GM23248 (cell line): ENCODE measurements around the gene ZNF234. TPM values are rescaled to one million over a fixed set of nuclear protein-coding genes. Genes with fewer than 3 reads are reported as not detected.
A peak's percentile ranks its signal among the peaks of the same experiment; 100 is the strongest.
"Not testable (repeated sequence)": the region's sequence is repeated elsewhere in the genome, so short reads cannot be mapped to it uniquely, and the experiment has no call there.

Experiments
- DNase-seq: peaks from one replicate; pipeline ENCODE4 v3.0.0-alpha.2; 2015
- H2AFZ ChIP-seq: fragments of 200-600 bp; sonication (generic); 2 replicates; pipeline ENCODE4 v1.6.1; 2016; ENCODE audit warnings: antibody characterized with exemption
- H3F3A ChIP-seq: fragments of 200-600 bp; sonication (generic); 2 replicates; pipeline ENCODE4 v1.6.1; 2016; ENCODE audit warnings: mild to moderate bottlenecking, antibody characterized with exemption, mixed run types; ENCODE audit not compliant: insufficient read depth
- H3K27ac ChIP-seq: fragments of 200-600 bp; sonication (generic); 2 replicates; pipeline ENCODE4 v1.5.1; 2016; ENCODE audit warnings: mild to moderate bottlenecking
- H3K27me3 ChIP-seq: fragments of 200-600 bp; sonication (generic); replicated peaks from 2 replicates; pipeline ENCODE4 v1.6.1; 2016; ENCODE audit warnings: mild to moderate bottlenecking; ENCODE audit not compliant: insufficient read depth
- H3K36me3 ChIP-seq: fragments of 200-600 bp; sonication (generic); 2 replicates; pipeline ENCODE4 v1.6.1; 2016; ENCODE audit warnings: low read depth, mild to moderate bottlenecking
- H3K4me1 ChIP-seq: fragments of 200-600 bp; sonication (generic); 2 replicates; pipeline ENCODE4 v1.6.1; 2016; ENCODE audit warnings: mild to moderate bottlenecking; ENCODE audit not compliant: insufficient read depth
- H3K4me2 ChIP-seq: fragments of 200-600 bp; sonication (generic); one replicate; pipeline ENCODE4 v1.6.1; 2016; ENCODE audit warnings: mild to moderate bottlenecking; ENCODE audit not compliant: unreplicated experiment
- H3K4me3 ChIP-seq: fragments of 200-600 bp; sonication (generic); 2 replicates; pipeline ENCODE4 v1.5.1; 2016; ENCODE audit warnings: mild to moderate bottlenecking
- H3K79me2 ChIP-seq: fragments of 200-600 bp; sonication (generic); 2 replicates; pipeline ENCODE4 v1.6.1; 2016; ENCODE audit warnings: mild to moderate bottlenecking; ENCODE audit not compliant: insufficient read depth
- H3K9ac ChIP-seq: fragments of 200-600 bp; sonication (generic); 2 replicates; pipeline ENCODE4 v1.6.1; 2016; ENCODE audit warnings: mild to moderate bottlenecking
- H3K9me2 ChIP-seq: fragments of 200-600 bp; sonication (generic); 2 replicates; pipeline ENCODE4 v1.6.1; 2016; ENCODE audit warnings: mixed run types, mild to moderate bottlenecking, moderate library complexity; ENCODE audit not compliant: insufficient read depth
- H3K9me3 ChIP-seq: fragments of 200-600 bp; sonication (generic); one replicate; pipeline ENCODE4 v1.6.1; 2017; ENCODE audit warnings: low read depth
- H4K20me1 ChIP-seq: fragments of 200-600 bp; sonication (generic); 2 replicates; pipeline ENCODE4 v1.6.0; 2016; ENCODE audit not compliant: insufficient read depth
- EZH2 ChIP-seq: fragments of 200-600 bp; sonication (generic); IDR thresholded peaks from 2 replicates; pipeline ENCODE4 v1.6.1; 2018; ENCODE audit warnings: antibody characterized with exemption, mild to moderate bottlenecking; ENCODE audit not compliant: insufficient read depth, poor library complexity, severe bottlenecking
- EZH2phosphoT487 ChIP-seq: fragments of 200-600 bp; sonication (generic); IDR thresholded peaks from 2 replicates; pipeline ENCODE4 v1.6.1; 2018; ENCODE audit warnings: antibody characterized with exemption, moderate library complexity, mild to moderate bottlenecking, low read depth; ENCODE audit not compliant: insufficient read depth
- WGBS, 2 experiments: methylation state at CpG; one replicate each; pipeline ENCODE4 v1.1.6; 2015 to 2017; ENCODE audit warnings: low lambda C conversion rate in 2 of 2, low coverage in 1 of 2; ENCODE audit errors: missing lambda C conversion rate in 2 of 2; 5-methylcytosine and 5-hydroxymethylcytosine counted together
- in situ Hi-C: fragments of 300-500 bp; cut with MboI; formaldehyde crosslinking; loops from 2 replicates; pipeline ENCODE4 v1.15.0; 2020
- polyA plus RNA-seq: library from polyadenylated mRNA; unstranded; fragments of >200 nt; fragmentation: Nextera tagmentation; extraction: Ambion mirVana; gene quantifications from 2 replicates; pipeline ENCODE4 v1.2.1, GENCODE V29; 2016
- total RNA-seq: library from RNA; depleted of rRNA; stranded (reverse); fragments of >200 nt; shearing (Covaris generic); gene quantifications from 2 replicates; pipeline ENCODE4 v1.2.3, GENCODE V29; 2014

The ZNF234 gene
- total and polyA plus RNA-seq, 2 experiments from 2014 or later: 6.2 to 6.5 TPM

GRCh38 chr19:44113784-44114390 is 27.5 kb upstream of the ZNF234 start:
- peak overlapping the region; percentile 99 for H2AFZ ChIP-seq
- TF ChIP-seq EZH2phosphoT487 (no peak), EZH2 (no peak)
- peak; percentile 40 for DNase-seq
- no peaks in the 10 kb centered on the region for H3K9me2 ChIP-seq
- no peaks in the 10 kb centered on the region for H3K9me3 ChIP-seq
- H3K79me2 ChIP-seq: peaks cover 33% of the 10 kb centered on the region
- no peaks in the 10 kb centered on the region for H4K20me1 ChIP-seq
- 3 to 4% methylated on average over 18 of the region's 18 CpGs for WGBS, 2 experiments
- no peaks in the 10 kb centered on the region for H3K27me3 ChIP-seq
- H3K4me2 ChIP-seq: peak overlapping the region; percentile 88
- peak overlapping the region; percentile 94 for H3K9ac ChIP-seq
- in situ Hi-C loops: no loop called here
- peaks cover 7% of the 10 kb centered on the region for H3K4me1 ChIP-seq
- peak overlapping the region; percentile 91 for H3K4me3 ChIP-seq
- H3F3A ChIP-seq: peaks cover 20% of the 10 kb centered on the region; the same call in 1 of the 2 replicates
- peaks cover 16% of the 10 kb centered on the region for H3K36me3 ChIP-seq
- H3K27ac ChIP-seq: peak overlapping the region; percentile 85

- H3F3A ChIP-seq, H3K4me3 ChIP-seq, H4K20me1 ChIP-seq, H3K9me3 ChIP-seq, H3K27me3 ChIP-seq, H3K9me2 ChIP-seq, H3K27ac ChIP-seq, H2AFZ ChIP-seq, H3K9ac ChIP-seq, DNase-seq, in situ Hi-C loops, H3K4me1 ChIP-seq, H3K4me2 ChIP-seq: not testable (repeated sequence)
- WGBS, 2 experiments: 86 to 89% methylated on average over 4 of the region's 4 CpGs
- Histone ChIP-seq H3K36me3 (peaks cover 63% of the 10 kb centered on the region), H3K79me2 (peaks cover 33% of the 10 kb centered on the region)
Observed at GRCh38 chr19:44121162-44121561, 20.2 kb upstream of the ZNF234 start.

- H3K36me3 ChIP-seq: peaks cover 40% of the 10 kb centered on the region
- no peaks in the 10 kb centered on the region for H3F3A ChIP-seq
- no peaks in the 10 kb centered on the region for H3K4me1 ChIP-seq
- H3K27me3 ChIP-seq: no peaks in the 10 kb centered on the region
- WGBS, 2 experiments: 86 to 90% methylated on average over 5 of the region's 5 CpGs
- H3K4me3 ChIP-seq: no peak overlapping the region
- no peak overlapping the region for H2AFZ ChIP-seq
- no peak overlapping the region for H3K27ac ChIP-seq
- in situ Hi-C loops: no loop called here
- H3K4me2 ChIP-seq: no peak overlapping the region
- DNase-seq: no peak
- H4K20me1 ChIP-seq: no peaks in the 10 kb centered on the region
- TF ChIP-seq EZH2phosphoT487: no peak
- no peak for TF ChIP-seq EZH2
- H3K9me3 ChIP-seq: no peaks in the 10 kb centered on the region
- H3K9ac ChIP-seq: no peak overlapping the region
- no peaks in the 10 kb centered on the region for H3K79me2 ChIP-seq
- no peaks in the 10 kb centered on the region for H3K9me2 ChIP-seq
Observed at GRCh38 chr19:44131955-44132354, 9.4 kb upstream of the ZNF234 start.

- no peaks in the 10 kb centered on the region for H3K27me3 ChIP-seq
- peak; percentile 69 for DNase-seq
- no peak for TF ChIP-seq EZH2phosphoT487
- TF ChIP-seq EZH2: no peak
- H3K79me2 ChIP-seq: peaks cover 52% of the 10 kb centered on the region
- peak overlapping the region; percentile 44 for H3K27ac ChIP-seq
- peaks cover 14% of the 10 kb centered on the region for H3K4me1 ChIP-seq
- peak overlapping the region; percentile 79 for H3K9ac ChIP-seq
- no peaks in the 10 kb centered on the region for H3K9me3 ChIP-seq
- 2 to 4% methylated on average over 13 of the region's 13 CpGs for WGBS, 2 experiments
- H4K20me1 ChIP-seq: no peaks in the 10 kb centered on the region
- H3K9me2 ChIP-seq: no peaks in the 10 kb centered on the region
- H2AFZ ChIP-seq: peak overlapping the region; percentile 97
- H3F3A ChIP-seq: no peaks in the 10 kb centered on the region
- in situ Hi-C loops: no loop called here
- peak overlapping the region; percentile 88 for H3K4me3 ChIP-seq
- no peaks in the 10 kb centered on the region; the same call in 1 of the 2 replicates for H3K36me3 ChIP-seq
- peak overlapping the region; percentile 88 for H3K4me2 ChIP-seq
Observed at GRCh38 chr19:44142059-44142433, 692 bp downstream of the ZNF234 start.

GRCh38 chr19:44149776-44150175 is 8.4 kb downstream of the ZNF234 start:
- H3K9me2 ChIP-seq: no peaks in the 10 kb centered on the region
- peaks cover 10% of the 10 kb centered on the region; the same call in 1 of the 2 replicates for H3K79me2 ChIP-seq
- no peak overlapping the region for H3K4me3 ChIP-seq
- TF ChIP-seq EZH2phosphoT487 (no peak), EZH2 (no peak)
- H3K27me3 ChIP-seq: no peaks in the 10 kb centered on the region
- no peak for DNase-seq
- no peaks in the 10 kb centered on the region for H3F3A ChIP-seq
- WGBS, 2 experiments: 92 to 93% methylated on average over 4 of the region's 4 CpGs
- H2AFZ ChIP-seq: no peak overlapping the region
- H3K9me3 ChIP-seq: no peaks in the 10 kb centered on the region
- H3K36me3 ChIP-seq: peaks cover 55% of the 10 kb centered on the region
- in situ Hi-C loops: no loop called here
- H3K4me2 ChIP-seq: no peak overlapping the region
- no peaks in the 10 kb centered on the region for H3K4me1 ChIP-seq
- no peak overlapping the region for H3K9ac ChIP-seq
- no peaks in the 10 kb centered on the region for H4K20me1 ChIP-seq
- H3K27ac ChIP-seq: no peak overlapping the region
